ENCODE data around the gene SNED1. TPM values are rescaled to one million over a fixed set of nuclear protein-coding genes. Genes with fewer than 3 reads are reported as not detected.

Gene SNED1
- total and polyA plus RNA-seq, 2 experiments from 2014 or later: 1.5 to 2.8 TPM

- Histone ChIP-seq H3K27ac (ENCODE audit: low read depth) (no peak overlapping the region), H3K27me3 (ENCODE audit: insufficient read depth) (no peaks in the 10 kb centered on the region), H3K79me2 (replicated peaks; ENCODE audit: insufficient read depth) (peaks cover 8% of the 10 kb centered on the region; the same call in 1 of the 2 replicates), H3K4me1 (ENCODE audit: insufficient read depth) (peaks cover 11% of the 10 kb centered on the region; the same call in 1 of the 2 replicates), H3K9me2 (ENCODE audit: insufficient read depth) (no peaks in the 10 kb centered on the region), H4K20me1 (replicated peaks; ENCODE audit: insufficient read depth) (peaks cover 16% of the 10 kb centered on the region), H3K4me2 (no peak overlapping the region), H3F3A (replicated peaks; ENCODE audit: low read depth) (no peaks in the 10 kb centered on the region), H3K4me3 (no peak overlapping the region), H3K36me3 (ENCODE audit: insufficient read depth) (peaks cover 22% of the 10 kb centered on the region), H2AFZ (no peak overlapping the region)
- Mint-ChIP-seq H3K4me3 (no peak overlapping the region), H3K36me3 (ENCODE audit: low read depth) (peaks cover 62% of the 10 kb centered on the region), H3K27me3 (ENCODE audit: insufficient read depth, low read depth, poor library complexity) (peaks cover 6% of the 10 kb centered on the region), H3K4me1 (peaks cover 13% of the 10 kb centered on the region), H3K27ac (no peak overlapping the region), H3K9me3 (no peaks in the 10 kb centered on the region)
- DNase-seq (ENCODE audit: low spot score) (no peak), ATAC-seq (no peak)
- TF ChIP-seq ETS1 (IDR thresholded peaks at IDR 0.05) (no peak), NANOG (IDR thresholded peaks at IDR 0.05; ENCODE audit: borderline replicate concordance) (no peak), ZNF462 (CRISPR knock-in tag; IDR thresholded peaks at IDR 0.05) (no peak), JUNB (IDR thresholded peaks at IDR 0.05; ENCODE audit: unreplicated experiment) (no peak), POLR2AphosphoS5 (IDR thresholded peaks at IDR 0.05; ENCODE audit: low read depth) (no peak), EZH2phosphoT487 (IDR thresholded peaks at IDR 0.05; ENCODE audit: unreplicated experiment) (no peak), EZH2 (IDR thresholded peaks at IDR 0.05; ENCODE audit: low read depth, unreplicated experiment) (no peak), CTCF (conservative IDR thresholded peaks at IDR 0.05; ENCODE audit: low read depth in 2 of 2) (no peak), STAT1 (IDR thresholded peaks at IDR 0.05; ENCODE audit: unreplicated experiment) (no peak), ZNF331 (CRISPR knock-in tag; IDR thresholded peaks at IDR 0.05; ENCODE audit: low read depth) (no peak), REST (IDR thresholded peaks at IDR 0.05; ENCODE audit: unreplicated experiment) (no peak), ZNF114 (CRISPR knock-in tag; IDR thresholded peaks at IDR 0.05) (no peak)
Measured at GRCh38 chr2:241091734-241092445, 93.5 kb downstream of the SNED1 start.

All from GM23338 (cell line).